Panc1 (cell line): ENCODE data around the gene C5.

ENCODE experiments used
- POLR2AphosphoS5 ChIP-seq: IDR thresholded peaks from 2 replicates; pipeline ENCODE4 v1.6.1; 2012; ENCODE audit warnings: mild to moderate bottlenecking, low read depth, low read length, moderate library complexity
- TCF7L2 ChIP-seq: IDR thresholded peaks from 2 replicates; pipeline ENCODE4 v1.6.1; 2011; ENCODE audit warnings: mild to moderate bottlenecking, low read depth, low read length, inconsistent platforms
- TF ChIP-seq, protein P1 (sequence below): fragments of 450-650 bp; IDR thresholded peaks from 2 replicates; pipeline ENCODE4 v1.5.1; 2017; ENCODE audit warnings: mild to moderate bottlenecking
- TF ChIP-seq, protein P2 (sequence below), 2 experiments: IDR thresholded peaks; 2 replicates each; pipeline ENCODE4 v1.6.1; 2011 to 2012; ENCODE audit warnings: low read depth in 2 of 2, control low read depth in 1 of 2, low read length in 1 of 2, mild to moderate bottlenecking in 1 of 2, moderate library complexity in 1 of 2; ENCODE audit not compliant: insufficient read depth in 1 of 2

DNA sequence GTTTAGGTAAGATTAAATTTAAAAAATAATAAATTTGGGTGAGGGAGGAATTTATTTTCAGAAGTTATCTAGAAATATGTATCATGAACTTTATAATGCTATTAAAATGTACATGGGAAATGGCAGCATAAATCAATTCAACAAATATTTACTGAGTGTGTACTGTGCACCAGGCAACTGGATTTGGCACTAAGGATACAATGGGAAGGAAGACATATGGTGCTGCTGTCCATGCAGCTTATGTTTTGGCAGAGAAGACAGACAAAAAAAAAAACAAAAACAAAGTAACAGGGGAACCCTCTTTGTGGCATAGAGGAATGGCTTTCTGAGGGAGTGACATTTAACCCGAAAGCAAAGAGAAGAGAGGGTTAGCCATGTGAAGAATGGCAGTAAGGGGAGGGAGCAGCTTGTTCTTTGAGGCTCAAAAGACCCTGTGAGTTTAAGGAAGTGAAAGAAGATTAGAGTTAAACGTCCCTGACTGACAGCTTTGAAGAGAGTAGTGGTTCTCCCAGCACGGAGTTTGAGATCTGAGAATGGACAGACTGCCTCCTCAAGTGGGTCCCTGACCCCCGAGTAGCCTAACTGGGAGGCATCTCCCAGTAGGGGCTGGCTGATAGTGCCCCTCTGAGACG, 48.6 kb upstream of the C5 start:
- TF ChIP-seq TCF7L2 (no peak), POLR2AphosphoS5 (no peak)
- TF ChIP-seq, protein P1, sequence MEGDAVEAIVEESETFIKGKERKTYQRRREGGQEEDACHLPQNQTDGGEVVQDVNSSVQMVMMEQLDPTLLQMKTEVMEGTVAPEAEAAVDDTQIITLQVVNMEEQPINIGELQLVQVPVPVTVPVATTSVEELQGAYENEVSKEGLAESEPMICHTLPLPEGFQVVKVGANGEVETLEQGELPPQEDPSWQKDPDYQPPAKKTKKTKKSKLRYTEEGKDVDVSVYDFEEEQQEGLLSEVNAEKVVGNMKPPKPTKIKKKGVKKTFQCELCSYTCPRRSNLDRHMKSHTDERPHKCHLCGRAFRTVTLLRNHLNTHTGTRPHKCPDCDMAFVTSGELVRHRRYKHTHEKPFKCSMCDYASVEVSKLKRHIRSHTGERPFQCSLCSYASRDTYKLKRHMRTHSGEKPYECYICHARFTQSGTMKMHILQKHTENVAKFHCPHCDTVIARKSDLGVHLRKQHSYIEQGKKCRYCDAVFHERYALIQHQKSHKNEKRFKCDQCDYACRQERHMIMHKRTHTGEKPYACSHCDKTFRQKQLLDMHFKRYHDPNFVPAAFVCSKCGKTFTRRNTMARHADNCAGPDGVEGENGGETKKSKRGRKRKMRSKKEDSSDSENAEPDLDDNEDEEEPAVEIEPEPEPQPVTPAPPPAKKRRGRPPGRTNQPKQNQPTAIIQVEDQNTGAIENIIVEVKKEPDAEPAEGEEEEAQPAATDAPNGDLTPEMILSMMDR: no peak
- TF ChIP-seq, protein P2, sequence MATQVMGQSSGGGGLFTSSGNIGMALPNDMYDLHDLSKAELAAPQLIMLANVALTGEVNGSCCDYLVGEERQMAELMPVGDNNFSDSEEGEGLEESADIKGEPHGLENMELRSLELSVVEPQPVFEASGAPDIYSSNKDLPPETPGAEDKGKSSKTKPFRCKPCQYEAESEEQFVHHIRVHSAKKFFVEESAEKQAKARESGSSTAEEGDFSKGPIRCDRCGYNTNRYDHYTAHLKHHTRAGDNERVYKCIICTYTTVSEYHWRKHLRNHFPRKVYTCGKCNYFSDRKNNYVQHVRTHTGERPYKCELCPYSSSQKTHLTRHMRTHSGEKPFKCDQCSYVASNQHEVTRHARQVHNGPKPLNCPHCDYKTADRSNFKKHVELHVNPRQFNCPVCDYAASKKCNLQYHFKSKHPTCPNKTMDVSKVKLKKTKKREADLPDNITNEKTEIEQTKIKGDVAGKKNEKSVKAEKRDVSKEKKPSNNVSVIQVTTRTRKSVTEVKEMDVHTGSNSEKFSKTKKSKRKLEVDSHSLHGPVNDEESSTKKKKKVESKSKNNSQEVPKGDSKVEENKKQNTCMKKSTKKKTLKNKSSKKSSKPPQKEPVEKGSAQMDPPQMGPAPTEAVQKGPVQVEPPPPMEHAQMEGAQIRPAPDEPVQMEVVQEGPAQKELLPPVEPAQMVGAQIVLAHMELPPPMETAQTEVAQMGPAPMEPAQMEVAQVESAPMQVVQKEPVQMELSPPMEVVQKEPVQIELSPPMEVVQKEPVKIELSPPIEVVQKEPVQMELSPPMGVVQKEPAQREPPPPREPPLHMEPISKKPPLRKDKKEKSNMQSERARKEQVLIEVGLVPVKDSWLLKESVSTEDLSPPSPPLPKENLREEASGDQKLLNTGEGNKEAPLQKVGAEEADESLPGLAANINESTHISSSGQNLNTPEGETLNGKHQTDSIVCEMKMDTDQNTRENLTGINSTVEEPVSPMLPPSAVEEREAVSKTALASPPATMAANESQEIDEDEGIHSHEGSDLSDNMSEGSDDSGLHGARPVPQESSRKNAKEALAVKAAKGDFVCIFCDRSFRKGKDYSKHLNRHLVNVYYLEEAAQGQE (IDR thresholded peaks at IDR 0.05; ENCODE audit: insufficient read depth in 1 of 2, low read depth in 2 of 2, low read length in 1 of 2): no peak
